Uterus (tissue), 2 donors: ENCODE measurements around the gene PACS1.

Experiments
- POLR2A ChIP-seq, 2 donors: fragments of 450-650 bp; IDR thresholded peaks; one replicate each; pipeline ENCODE4 v1.6.1; 2016; ENCODE audit warnings: antibody characterized with exemption in 2 of 2, mild to moderate bottlenecking in 1 of 2, moderate library complexity in 1 of 2
- TF ChIP-seq, protein P1 (sequence below), 4 experiments: fragments of 200-600 bp in 2 of 4; fragments of 450-650 bp in 2 of 4; sonication (generic) in 2 of 4; IDR thresholded peaks; one replicate each; pipeline ENCODE4 v1.5.1; 2016 to 2019; ENCODE audit warnings: antibody characterized with exemption in 4 of 4, mild to moderate bottlenecking in 2 of 4, moderate library complexity in 1 of 4

DNA sequence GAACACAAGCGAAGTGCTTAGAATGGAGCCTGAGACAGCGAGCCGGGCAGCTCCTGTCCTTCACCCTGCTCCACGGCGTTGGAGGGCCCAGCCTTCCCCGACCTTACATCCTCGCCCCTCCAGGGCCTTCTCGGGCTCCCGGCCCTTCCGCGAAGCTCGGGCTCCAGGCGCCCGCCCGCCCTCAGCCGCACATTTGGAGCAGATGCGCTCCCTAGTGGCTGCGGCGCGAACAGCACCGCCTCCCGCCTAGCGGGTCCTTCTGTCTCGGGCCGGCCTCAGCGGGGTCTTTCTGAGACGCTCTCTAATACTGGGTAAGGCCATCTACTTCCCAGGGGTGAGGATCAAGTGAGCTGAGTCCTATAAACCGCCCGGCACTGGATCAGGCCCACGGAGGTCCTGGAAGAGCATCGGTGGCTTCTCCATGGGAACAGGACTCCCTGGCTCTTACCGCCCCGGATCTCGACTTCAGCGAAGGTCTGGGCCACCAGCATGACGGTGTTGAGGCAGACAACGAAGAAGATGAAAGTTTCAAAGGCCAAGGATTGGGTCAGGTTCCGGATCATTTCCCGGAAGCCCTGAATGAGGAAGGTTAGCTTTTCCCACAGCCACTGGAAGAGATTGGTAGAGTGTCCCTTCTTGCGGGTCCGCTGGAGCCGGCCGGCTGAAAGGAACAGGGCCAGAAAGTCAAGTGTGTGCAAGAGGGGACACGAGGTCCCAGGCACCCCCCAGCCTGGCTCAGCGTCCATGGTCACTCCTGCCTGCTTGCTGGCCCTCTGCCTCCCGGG, 47.5 kb upstream of the PACS1 start:
- TF ChIP-seq, protein P1, sequence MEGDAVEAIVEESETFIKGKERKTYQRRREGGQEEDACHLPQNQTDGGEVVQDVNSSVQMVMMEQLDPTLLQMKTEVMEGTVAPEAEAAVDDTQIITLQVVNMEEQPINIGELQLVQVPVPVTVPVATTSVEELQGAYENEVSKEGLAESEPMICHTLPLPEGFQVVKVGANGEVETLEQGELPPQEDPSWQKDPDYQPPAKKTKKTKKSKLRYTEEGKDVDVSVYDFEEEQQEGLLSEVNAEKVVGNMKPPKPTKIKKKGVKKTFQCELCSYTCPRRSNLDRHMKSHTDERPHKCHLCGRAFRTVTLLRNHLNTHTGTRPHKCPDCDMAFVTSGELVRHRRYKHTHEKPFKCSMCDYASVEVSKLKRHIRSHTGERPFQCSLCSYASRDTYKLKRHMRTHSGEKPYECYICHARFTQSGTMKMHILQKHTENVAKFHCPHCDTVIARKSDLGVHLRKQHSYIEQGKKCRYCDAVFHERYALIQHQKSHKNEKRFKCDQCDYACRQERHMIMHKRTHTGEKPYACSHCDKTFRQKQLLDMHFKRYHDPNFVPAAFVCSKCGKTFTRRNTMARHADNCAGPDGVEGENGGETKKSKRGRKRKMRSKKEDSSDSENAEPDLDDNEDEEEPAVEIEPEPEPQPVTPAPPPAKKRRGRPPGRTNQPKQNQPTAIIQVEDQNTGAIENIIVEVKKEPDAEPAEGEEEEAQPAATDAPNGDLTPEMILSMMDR (IDR thresholded peaks at IDR 0.05): peak; percentile 78 to 96 (median 88)
- no peak for TF ChIP-seq POLR2A (IDR thresholded peaks at IDR 0.05)
